SKM-1 treated with dmso at 0.1 percent for 144 hours (cell line): ENCODE data around the gene CAV2.

Experiments
- DNase-seq: peaks from one replicate; lab custom pipeline; 2025; ENCODE audit not compliant: unreplicated experiment; lab: John Stamatoyannopoulos, UW

Gene CAV2

DNA sequence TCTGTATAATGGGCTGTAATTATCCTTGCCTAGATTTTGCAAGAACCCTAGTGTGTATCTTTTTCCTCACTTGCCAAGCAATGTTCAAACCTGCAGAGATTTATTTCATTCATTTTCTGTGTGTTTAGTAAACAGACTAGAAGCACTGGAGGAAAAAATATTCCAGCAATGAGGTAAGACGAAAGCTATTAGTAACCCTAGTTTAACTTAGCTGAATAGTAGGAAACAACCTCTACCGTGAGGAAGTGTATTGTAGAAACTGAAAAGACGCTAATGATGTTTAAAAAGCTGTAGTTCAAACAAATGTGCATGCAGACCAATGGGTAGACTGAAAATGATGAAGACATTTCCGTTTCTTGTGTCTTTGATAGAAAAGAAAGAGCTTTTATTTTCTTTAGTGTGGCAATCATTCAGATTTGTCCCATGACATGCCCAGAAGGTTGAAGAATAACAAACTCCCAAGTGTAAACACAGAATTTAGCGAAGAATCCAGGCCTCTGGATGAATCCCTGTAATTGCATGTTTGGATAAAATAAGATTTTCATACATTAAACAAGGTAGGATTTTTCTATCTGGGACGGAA, 46.0 kb downstream of the CAV2 start:
- DNase-seq: no peak

DNA sequence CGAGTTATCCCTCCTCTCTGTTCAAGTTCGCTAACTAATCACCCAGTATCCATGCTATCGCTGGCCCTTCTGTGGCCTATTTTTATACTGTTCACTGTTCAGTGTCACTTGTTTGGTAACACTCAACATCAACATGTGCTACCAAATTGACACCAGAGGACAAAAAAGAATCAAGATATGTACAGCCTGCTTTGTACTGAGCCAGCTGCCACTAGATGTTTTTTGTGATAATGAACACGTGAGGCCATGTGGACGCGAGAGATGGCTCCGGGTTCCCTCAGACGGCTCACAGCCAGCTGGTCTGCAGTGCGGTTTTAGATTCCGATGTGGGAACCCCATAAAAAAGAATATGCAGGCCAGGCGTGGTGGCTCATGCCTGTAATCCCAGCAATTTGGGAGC, 46.5 kb downstream of the CAV2 start:
- DNase-seq: no peak

DNA sequence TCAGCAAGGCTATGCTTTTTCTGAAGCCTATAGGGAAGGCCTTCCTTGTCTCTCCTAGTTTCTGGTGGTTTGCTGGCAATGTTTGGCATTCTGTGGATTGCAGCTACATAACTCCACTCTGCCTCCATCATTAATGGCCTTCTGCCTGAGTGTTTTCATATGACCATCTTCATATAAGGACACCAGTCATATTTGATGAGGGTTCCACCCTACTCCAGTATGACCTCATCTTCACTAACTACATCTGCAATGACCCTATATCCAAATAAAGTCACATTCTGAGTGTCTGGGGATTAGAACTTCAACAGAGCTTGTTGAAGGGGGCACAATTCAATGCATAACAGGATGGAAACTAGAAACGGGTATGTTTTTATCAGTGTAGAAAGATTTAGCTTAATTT, 47.4 kb downstream of the CAV2 start:
- DNase-seq: no peak

DNA sequence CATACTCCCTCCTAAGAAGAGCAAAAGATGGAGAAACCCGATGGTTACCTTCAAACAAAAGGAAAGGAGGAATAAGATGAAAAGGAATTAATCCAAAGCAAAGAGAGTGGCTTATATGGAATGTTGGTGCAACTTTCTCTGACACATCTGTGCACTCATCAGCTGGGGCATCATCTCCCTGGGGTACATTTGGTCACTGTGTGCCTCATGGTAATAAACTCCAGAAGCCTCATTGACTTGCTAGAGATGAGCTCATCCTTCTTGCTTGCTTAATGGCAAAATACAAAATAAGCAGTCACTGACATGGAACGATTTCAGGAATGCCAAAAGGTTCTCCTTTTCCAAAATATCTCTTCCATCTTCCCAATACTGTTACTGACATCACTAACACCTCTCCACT, 47.8 kb downstream of the CAV2 start:
- DNase-seq: no peak

DNA sequence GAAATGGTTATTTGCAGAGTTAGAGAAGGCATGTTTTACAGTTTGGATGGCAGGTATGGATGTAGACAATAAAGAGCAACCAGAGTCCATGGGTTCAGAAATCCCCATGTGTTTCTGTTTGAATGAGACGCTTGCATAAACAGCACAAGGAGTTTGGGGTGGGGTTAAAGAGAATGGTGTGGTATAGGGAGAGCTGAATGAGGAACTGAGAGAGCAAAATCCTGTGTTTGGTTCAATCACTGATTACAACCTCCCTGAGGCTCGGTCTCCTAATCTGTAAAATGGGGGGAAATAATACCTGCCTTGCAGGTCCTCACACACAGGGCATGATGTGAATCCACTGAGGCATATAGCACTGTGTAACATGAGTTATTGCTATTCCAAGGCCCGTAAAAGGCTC, 49.0 kb downstream of the CAV2 start:
- no peak for DNase-seq

DNA sequence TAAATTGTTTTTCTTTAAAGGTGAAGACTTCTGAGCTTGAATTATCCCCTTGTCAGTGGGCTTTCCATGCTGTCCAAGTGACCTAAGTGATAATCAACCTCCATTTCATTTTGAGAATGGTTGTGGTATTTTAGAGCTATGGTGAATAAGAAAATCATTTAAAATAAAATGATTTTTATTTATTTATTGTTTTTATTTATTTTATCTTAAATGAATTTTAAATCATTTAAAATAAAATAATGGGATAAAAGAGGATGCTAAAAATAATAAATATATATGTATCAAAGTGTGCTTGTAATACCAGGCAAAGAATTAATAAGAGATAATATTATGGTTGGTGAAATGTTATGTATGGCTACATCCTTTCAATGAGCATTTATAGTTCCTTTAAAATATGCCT, 49.8 kb downstream of the CAV2 start:
- no peak for DNase-seq

DNA sequence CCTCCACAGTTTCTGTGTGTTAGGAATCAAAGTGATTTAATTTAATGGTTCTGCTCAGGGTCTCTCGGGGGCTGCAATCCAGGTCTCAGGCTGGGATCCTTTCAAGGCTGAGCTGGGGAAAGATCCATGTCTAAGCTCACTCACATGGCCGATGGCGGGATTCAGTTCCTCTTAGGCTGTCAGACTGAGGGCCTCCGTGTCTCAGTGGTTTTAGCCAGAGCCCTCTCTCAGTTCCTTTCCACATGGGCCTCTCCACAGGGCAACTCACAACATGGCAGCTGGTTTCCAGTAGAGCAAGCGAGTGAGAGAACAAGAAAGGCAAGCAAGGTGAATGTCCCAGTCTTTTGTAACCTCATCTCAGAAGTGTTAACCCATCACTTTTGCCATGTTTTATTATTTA, 52.2 kb downstream of the CAV2 start:
- no peak for DNase-seq

DNA sequence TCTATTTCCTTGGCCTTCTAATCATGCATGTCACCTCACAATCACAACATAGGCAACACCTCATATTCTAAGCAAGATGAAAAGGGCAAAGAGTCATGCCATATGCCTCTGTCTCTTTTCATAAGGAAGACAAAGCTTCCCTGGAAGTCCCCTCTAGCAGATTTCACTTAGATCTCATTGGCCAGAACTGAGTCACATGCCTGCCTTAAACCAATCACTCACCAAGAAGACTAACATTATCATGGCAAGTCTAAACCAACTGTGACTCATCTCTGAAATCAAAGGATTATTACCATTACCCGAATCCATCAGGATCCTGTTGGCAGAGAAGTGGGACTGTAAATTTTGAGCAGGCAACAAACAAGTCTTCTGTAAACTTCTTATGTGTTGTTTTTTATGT, 53.1 kb downstream of the CAV2 start:
- no peak for DNase-seq

DNA sequence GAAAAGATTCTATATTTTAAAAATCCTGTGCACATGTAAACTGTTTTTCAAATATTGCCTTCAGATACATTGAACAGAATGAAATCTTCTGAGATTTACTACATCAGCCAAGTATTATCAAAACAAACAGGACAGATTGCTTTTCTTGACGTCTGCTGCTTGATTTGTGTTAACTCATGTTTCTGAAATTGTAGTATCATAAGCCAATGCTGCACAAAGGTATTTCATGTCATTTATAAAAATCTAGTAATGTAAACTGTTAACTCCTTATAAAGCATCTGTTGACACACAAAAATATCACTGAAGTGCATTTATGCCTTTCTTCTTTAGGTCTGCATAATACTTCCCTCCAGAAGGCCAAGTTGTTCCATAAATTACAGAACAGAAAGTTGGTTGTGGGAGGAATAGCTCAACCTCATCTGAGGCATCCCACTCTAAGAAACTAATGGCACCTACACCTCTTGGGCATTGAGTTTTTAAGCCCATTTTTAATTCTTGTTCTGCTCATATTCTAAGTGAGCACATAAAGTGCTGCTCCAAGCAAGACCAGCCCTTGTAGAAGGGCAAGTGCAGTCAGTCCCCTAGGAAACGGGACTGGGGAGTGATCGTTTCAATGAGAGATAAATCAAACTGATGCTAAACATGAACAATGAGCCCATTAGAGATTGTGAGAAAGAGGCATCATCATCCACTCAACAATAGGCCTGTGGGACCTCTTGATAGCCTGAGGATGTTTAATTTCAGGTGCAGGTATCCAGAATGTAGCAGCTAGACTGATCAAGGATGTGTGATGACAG, 53.8 kb downstream of the CAV2 start:
- DNase-seq: no peak

DNA sequence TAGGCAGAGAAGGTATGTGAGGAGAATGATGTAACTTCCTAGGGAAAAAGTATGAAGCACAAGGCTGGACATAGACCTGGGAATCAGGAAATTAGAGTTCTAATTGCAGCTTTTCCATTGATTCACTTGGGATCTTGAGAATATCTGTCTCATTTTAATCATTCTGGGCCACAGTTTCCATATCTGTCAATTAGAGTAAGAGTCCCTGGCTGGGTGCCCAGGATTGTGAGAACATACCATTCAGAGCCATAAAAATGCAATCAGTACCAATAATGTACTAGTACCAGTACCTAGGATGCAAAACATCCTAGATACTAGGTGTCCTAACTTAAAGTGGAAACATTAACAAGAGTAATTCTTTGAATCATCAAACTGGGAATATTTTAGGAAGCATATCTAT, 54.9 kb downstream of the CAV2 start:
- no peak for DNase-seq

DNA sequence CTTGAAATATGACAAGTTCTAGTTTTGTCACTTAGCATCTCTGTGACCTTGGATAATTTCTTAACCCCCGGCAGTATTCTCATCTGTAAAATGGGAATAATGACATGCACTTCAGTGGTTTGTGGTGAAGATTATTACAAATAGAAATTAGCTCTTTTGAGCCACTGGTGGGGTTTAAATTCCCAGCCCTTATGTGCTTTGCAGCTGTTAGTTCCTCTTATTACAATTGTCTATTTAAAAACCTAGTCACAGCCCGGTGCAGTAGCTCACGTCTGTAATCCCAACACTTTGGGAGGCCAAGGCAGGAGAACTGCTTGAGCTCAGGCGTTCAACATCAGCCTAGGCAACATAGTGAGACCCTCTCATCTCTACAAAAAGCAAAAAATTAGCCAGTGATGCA, 55.4 kb downstream of the CAV2 start:
- DNase-seq: no peak

DNA sequence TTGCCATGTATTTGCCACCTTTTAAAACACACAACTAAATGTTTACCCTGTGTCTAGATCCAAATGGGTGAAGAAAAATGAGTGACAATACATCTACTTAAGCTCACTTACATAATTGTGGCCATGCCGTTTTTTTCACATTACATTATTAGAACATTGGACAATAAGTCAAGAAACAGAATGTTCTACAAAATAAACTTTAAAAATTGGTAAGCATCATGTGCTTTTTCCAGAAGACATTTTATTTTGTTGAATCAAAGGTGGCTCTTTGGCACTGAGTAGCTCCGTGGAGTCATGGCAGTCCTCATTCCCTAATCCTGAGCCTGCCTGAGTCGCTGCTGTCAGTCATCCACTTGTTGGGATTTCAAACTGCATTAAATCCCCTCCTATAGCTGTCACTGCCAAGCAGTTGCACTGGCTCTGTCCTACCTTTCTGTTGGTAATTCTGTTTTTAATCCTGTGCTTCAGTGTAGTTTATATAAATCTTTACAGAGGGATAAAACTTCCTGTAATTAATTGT, 57.6 kb downstream of the CAV2 start:
- no peak for DNase-seq

DNA sequence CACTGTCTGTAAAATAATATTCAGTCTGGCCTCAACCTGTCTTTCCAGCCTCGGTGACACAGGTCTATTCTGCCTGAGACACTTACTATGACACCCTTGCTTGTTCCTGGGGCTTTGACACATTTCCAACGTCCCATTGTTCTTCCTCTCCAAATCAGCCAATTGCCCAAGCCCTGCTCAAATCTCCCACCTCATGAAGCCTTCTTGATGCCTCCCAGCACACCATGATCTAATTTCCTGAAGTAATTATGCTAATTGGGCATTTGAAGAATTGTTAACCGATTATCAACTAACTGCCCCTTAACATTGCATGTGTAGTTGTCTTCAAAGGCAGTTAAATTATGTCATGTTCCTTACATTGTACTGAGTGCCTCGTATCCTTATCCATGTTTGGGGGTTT, 58.4 kb downstream of the CAV2 start:
- no peak for DNase-seq
